Peyer's patch (tissue), 4 donors: ENCODE data around the gene HEPHL1. TPM values are rescaled to one million over a fixed set of nuclear protein-coding genes. Genes with fewer than 3 reads are reported as not detected.

Experiments used
- DNase-seq, 3 donors: peaks; one replicate each; pipeline ENCODE4 v3.0.0-alpha.2; 2017 to 2019
- H3K27ac ChIP-seq, 4 donors: fragments of 200-600 bp; sonication (generic); one replicate each; pipeline ENCODE4 v1.5.1; 2016 to 2019
- H3K27me3 ChIP-seq, 2 donors: fragments of 200-600 bp; sonication (generic); one replicate each; pipeline ENCODE4 v1.5.1; 2019
- H3K36me3 ChIP-seq, 3 donors: fragments of 200-600 bp; sonication (generic); one replicate each; pipeline ENCODE4 v1.5.1; 2016 to 2019
- H3K4me1 ChIP-seq, 4 donors: fragments of 200-600 bp; sonication (generic); one replicate each; pipeline ENCODE4 v1.5.1; 2016 to 2019
- H3K4me3 ChIP-seq, 4 donors: fragments of 200-600 bp; sonication (generic); 1 replicate in 3 of 4; 2 replicates in 1 of 4; pipeline ENCODE4 v1.5.1; 2016 to 2019; ENCODE audit warnings: mild to moderate bottlenecking in 1 of 4
- H3K9me3 ChIP-seq, 4 donors: fragments of 200-600 bp; sonication (generic); one replicate each; pipeline ENCODE4 v1.5.1; 2016 to 2019; ENCODE audit warnings: mild to moderate bottlenecking in 1 of 4
- POLR2A ChIP-seq, 2 donors: fragments of 450-650 bp; IDR thresholded peaks; one replicate each; pipeline ENCODE4 v1.5.1; 2017; ENCODE audit warnings: antibody characterized with exemption in 2 of 2, mild to moderate bottlenecking in 2 of 2, moderate library complexity in 2 of 2
- total RNA-seq, 4 donors: library from RNA; depleted of rRNA; stranded (reverse); fragments of >200 nt; gene quantifications; one replicate each; pipeline ENCODE4 v1.1.0, GENCODE V29; 2016
- TF ChIP-seq, protein P1 (sequence below), 6 experiments: fragments of 450-650 bp in 4 of 6; fragments of 200-600 bp in 2 of 6; sonication (generic) in 1 of 6; IDR thresholded peaks; one replicate each; pipeline ENCODE4 v1.5.1; 2017 to 2019; ENCODE audit warnings: antibody characterized with exemption in 6 of 6, mild to moderate bottlenecking in 3 of 6, moderate library complexity in 1 of 6

The HEPHL1 gene
- total RNA-seq, 4 donors from 2014 or later = not detected

DNA sequence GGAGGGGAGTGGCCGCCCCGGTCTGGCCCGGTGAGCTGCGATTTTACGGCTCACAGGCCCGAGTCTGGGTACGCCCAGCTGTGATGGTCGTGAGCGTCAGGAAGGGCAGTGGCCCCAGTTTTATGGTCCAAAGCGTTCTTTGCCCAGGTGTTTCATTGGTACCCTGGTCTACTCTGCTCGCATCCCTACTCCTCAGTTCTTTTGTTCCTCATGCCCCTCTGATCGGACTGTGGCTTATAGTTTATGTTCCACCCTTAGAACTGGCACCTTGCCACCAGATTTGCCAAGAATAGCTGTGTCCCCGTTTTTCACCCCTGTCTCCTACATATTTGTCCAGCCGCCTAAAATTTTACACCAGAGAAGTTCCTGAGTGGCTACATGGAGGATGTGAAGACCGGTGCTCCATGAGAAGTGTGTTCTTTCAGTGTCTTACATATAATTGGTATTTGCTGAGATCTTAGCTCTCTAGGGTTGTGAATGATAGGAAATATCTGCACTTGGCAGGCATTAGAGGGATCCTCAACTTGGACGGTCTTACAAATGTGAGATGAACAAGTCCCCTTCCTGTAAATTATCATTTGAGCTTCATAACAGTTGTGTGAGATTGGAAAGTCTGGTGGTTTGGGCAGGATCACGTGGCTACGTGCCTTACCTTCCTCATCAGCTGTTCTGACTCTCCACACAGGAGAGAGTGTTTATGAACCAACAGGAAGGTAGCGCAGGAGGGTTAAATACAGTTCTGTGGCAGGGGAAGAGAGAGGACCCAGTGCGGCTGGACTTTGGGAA lies 108.6 kb downstream of the HEPHL1 start:
- no peaks in the 10 kb centered on the region for H3K9me3 ChIP-seq
- TF ChIP-seq POLR2A (IDR thresholded peaks at IDR 0.05) = no peak
- TF ChIP-seq, protein P1, sequence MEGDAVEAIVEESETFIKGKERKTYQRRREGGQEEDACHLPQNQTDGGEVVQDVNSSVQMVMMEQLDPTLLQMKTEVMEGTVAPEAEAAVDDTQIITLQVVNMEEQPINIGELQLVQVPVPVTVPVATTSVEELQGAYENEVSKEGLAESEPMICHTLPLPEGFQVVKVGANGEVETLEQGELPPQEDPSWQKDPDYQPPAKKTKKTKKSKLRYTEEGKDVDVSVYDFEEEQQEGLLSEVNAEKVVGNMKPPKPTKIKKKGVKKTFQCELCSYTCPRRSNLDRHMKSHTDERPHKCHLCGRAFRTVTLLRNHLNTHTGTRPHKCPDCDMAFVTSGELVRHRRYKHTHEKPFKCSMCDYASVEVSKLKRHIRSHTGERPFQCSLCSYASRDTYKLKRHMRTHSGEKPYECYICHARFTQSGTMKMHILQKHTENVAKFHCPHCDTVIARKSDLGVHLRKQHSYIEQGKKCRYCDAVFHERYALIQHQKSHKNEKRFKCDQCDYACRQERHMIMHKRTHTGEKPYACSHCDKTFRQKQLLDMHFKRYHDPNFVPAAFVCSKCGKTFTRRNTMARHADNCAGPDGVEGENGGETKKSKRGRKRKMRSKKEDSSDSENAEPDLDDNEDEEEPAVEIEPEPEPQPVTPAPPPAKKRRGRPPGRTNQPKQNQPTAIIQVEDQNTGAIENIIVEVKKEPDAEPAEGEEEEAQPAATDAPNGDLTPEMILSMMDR (IDR thresholded peaks at IDR 0.05) = no peak
- H3K4me3 ChIP-seq = peak overlapping the region; percentile 72 to 88 (median 84)
- no peaks in the 10 kb centered on the region for H3K27me3 ChIP-seq
- peaks cover 0 to 33% (median 6%) of the 10 kb centered on the region in 4 donors for H3K4me1 ChIP-seq
- no peaks in the 10 kb centered on the region for H3K36me3 ChIP-seq
- DNase-seq = peak in 1 of 3 donors; percentile 91
- peak overlapping the region; percentile 86 to 98 (median 92) for H3K27ac ChIP-seq

DNA sequence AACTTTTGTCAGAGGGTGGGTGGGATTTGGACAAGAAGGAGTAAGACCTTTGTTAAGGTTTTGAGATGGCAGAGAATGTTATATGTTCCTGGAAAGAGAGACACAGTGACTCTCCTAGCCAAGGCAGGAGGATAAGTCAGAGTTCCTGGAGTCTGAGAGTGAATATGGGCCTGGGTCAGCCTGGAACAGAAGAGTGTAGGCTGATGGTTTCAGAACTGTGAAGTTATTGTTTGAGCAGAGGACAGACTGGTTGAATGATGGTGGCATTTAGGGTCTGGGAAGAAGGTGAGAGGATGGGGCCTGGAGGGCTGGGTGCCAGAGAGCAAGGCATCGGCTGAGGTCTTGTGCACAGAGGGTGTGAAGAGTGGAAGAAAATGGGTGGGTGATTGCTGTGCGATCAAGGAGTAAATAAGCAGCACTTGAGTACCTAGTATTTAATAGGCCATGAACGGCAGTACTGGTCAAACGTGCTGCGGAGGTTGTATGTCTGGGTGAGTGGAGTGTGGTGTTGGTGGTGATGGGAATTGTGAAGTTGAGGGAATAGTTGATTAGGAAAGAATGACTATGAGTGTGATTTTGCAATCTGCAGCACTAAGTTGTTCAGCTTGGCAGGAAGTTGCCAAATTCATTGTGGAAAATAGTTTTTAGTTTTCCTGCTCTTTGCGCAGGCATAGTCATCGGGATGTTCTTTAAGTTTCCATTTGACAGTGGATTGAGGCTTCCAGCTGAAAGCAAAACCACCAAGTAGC lies 109.3 kb downstream of the HEPHL1 start:
- no peaks in the 10 kb centered on the region for H3K27me3 ChIP-seq
- H3K9me3 ChIP-seq = no peaks in the 10 kb centered on the region
- H3K27ac ChIP-seq = peak overlapping the region; percentile 86 to 98 (median 92)
- no peaks in the 10 kb centered on the region for H3K36me3 ChIP-seq
- peaks cover 0 to 40% (median 8%) of the 10 kb centered on the region in 4 donors for H3K4me1 ChIP-seq
- no peak for TF ChIP-seq POLR2A (IDR thresholded peaks at IDR 0.05)
- TF ChIP-seq, protein P1 (IDR thresholded peaks at IDR 0.05) = no peak
- no peak for DNase-seq
- H3K4me3 ChIP-seq = peak overlapping the region; percentile 72 to 88 (median 84)

DNA sequence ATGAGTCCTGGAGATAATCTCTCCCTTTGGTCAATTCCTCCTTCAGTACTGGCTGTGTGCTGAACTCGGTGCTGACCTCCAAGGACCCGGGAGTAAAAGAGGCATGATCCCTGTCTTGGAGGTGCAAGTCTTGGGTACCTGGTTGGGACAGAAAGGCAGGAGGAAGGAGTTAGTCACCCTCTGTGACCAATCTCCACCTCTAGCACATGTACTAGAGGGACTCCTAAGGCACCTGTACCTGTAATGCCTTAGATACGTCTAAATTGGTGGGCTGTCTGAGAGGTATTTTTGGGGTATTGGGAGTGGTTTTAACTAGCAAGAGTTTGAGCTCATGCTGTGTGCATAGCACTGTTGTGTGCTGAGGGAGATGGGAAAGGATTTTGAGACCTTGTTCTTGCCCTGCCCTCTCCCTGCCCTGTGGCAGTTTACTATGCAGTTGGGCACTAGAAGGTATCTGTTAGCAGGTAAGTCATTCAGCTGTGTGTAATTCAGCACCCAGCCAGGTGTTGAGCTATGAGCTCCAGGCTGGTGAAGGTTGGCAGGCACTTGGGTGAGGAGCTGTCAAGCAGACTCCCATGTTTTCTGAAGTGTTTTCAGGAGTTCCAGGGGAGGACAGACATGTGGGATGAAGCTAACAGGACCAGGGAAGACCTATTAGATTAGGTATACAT lies 110.0 kb downstream of the HEPHL1 start:
- Histone ChIP-seq H3K4me3 (peak overlapping the region in 1 of 4 donors; percentile 26), H3K9me3 (no peaks in the 10 kb centered on the region), H3K4me1 (peaks cover 0 to 46% (median 8%) of the 10 kb centered on the region in 4 donors), H3K27me3 (no peaks in the 10 kb centered on the region), H3K36me3 (no peaks in the 10 kb centered on the region), H3K27ac (peak overlapping the region; percentile 86 to 98 (median 92))
- DNase-seq = no peak
- TF ChIP-seq, protein P1 (IDR thresholded peaks at IDR 0.05) = no peak
- TF ChIP-seq POLR2A (IDR thresholded peaks at IDR 0.05) = no peak

DNA sequence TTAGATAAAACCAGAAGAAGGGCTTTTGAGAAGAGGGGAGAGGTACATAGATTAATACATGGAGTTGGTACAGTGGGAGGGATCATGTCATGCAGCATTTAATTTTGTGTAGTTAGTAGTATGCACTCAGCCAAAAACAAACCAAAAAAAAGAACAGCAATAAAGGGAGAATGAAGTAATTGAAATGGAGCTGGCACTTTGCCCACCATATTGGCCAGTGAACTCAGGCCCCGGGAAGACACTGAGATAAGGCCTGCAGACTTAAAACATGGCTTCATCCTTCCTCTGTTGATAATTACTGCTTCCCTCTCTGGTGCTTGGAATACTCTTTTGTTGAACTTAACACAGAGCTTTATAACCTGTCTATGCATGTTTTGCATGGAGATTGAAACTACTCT lies 110.6 kb downstream of the HEPHL1 start:
- TF ChIP-seq, protein P1 (IDR thresholded peaks at IDR 0.05) = no peak
- TF ChIP-seq POLR2A (IDR thresholded peaks at IDR 0.05) = no peak
- H3K4me1 ChIP-seq = peaks cover 0 to 46% (median 8%) of the 10 kb centered on the region in 4 donors

DNA sequence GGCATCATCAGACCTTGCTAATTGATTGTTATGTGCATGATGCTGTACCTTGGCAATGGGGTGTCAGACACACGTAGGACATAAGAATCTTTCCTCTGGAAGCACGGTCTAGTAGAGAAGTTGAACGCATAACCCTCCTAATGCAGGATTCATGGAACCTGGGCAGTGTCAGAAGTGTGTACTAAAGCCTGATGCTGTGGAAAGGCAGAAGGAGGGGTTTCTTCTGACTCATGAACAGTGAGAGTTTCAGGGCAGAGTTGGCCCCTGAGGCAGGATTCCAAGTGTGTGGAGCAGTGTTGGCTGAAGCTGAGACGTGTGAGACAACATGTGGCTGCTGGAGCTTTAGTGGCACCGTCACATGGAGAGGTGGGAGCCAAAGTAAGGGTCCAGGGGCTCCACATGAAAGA lies 111.0 kb downstream of the HEPHL1 start:
- Histone ChIP-seq H3K4me3 (no peak overlapping the region), H3K27me3 (no peaks in the 10 kb centered on the region), H3K9me3 (no peaks in the 10 kb centered on the region), H3K27ac (no peak overlapping the region), H3K36me3 (no peaks in the 10 kb centered on the region), H3K4me1 (peaks cover 0 to 46% (median 8%) of the 10 kb centered on the region in 4 donors)
- TF ChIP-seq, protein P1 (IDR thresholded peaks at IDR 0.05) = no peak
- TF ChIP-seq POLR2A (IDR thresholded peaks at IDR 0.05) = no peak
- DNase-seq = no peak

More for the DNA sequence above, 110.6 kb downstream of the HEPHL1 start:
- H3K9me3 ChIP-seq = no peaks in the 10 kb centered on the region
- H3K4me3 ChIP-seq = no peak overlapping the region
- DNase-seq = no peak
- H3K36me3 ChIP-seq = no peaks in the 10 kb centered on the region
- H3K27ac ChIP-seq = peak overlapping the region in 3 of 4 donors; percentile 86 to 98 (median 96)
- no peaks in the 10 kb centered on the region for H3K27me3 ChIP-seq
